GM15510 (cell line): Measurements from ENCODE around the gene MRPS9.

Experiments used
- POLR2A ChIP-seq: IDR thresholded peaks from 3 replicates; pipeline ENCODE4 v1.6.1; 2011; ENCODE audit warnings: borderline replicate concordance; ENCODE audit not compliant: insufficient read length; ENCODE audit errors: extremely low read depth

MRPS9 gene

DNA sequence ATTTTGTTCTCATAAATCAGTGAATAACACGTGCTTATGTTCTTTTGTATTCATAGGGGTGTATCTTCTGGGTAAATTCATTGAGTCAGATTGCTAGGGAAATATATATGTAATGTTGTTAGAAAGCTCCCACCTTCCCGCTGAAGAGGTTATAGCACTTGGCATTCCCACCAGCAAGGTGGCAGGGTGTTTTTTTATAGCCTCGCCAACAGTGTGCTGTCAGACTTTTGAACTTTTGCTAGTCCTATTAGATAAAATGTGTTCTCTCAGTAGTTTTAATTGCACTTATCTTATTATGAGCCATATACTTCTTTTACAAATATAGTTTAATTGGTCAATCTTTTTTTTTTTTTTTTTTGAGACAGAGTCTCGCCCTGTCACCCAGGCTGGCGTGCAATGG is 31.0 kb downstream of the MRPS9 start:
- no peak for TF ChIP-seq POLR2A

DNA sequence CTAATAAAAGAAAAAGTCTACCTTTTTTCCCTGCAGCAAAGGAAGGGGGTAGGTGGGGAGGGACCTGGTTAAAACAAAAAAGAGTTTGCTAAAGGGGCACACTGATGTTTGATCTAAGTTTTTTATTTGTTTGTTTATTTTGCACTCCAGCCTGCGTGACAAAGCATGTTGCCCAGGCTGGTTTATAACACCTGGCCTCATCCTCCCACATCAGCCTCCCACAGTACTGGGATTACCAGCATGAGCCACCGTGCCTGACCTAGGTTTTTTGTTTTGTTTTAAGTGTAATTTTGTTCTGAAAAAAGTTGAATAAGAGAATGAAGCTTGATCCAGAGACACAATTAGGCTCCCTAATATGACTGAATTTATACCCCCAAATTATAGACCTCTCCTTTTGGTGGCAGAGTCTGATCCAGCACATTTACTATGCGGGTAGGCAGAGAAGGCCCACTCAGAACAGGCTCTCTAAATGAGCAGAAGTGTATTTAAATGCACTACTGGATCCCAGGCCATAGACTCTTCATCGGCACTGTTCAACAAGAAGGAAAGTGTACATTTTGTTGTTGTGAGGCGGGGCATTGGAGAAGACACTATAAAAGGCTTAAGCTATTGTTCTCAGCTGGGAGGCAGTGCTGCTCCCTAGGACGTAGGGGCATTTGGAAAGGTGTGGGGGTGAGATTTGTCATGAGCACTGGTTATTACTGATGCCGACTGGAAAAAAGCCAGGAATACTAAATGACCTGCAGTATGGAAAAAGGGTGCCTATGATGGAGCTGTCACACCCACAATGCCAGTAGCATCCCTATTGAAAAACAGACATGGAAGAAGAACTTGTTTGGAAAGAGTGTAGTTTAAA is 32.4 kb downstream of the MRPS9 start:
- no peak for TF ChIP-seq POLR2A

DNA sequence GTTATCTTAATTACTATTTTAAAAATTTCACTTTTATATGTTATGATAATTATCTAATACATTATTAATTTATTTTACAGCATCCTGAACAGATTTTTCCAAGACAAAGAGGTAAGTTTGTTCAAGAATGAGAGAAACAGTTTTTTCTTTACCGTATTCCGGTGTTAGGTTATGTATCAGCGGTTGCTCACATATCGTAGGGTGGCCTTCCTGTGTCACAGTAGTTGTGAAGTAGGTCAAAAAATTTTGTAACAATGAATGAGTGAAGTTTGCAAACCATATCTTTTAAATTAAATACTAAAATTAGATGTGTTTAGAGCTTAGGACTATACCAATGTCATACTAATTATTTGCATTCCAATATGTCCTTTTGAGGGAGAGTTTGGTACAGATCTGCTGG is 33.5 kb downstream of the MRPS9 start:
- no peak for TF ChIP-seq POLR2A

DNA sequence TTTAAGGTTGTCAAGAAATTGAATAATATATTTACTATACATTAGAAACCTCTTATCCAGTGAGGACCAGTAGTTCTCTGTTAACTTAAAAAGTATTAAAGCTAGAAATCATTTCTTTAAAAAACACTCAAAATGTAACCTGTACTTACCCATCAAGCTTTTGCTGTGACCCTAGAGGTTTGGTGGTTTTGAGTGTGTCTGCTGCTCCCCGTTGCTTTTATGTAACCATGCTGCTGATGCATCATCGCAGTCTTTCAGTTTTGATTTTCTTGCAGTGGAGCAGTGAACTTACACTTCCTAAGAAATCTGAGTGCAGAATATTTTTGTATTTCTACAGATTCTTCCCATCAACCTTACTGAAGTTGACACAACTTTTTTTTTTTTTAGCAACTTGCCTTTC is 34.2 kb downstream of the MRPS9 start:
- no peak for TF ChIP-seq POLR2A

DNA sequence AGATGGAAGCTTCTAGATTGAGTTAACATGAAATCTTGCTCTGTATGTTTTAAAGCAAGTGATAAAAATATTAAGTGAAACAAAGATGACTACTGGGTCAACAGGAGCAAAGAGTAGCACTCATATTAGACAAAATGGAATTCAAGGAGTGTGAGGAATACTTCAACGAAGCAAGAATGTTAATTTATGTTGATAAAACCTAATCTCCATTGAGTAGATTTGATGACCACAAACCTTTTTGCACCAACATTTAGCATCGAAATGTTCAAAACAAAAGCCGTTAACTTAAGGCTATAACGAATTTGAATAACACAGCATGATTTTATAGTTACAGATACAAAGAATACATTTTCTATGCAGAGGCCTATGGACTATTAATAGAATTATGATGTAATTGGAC is 35.7 kb downstream of the MRPS9 start:
- TF ChIP-seq POLR2A, result no peak

DNA sequence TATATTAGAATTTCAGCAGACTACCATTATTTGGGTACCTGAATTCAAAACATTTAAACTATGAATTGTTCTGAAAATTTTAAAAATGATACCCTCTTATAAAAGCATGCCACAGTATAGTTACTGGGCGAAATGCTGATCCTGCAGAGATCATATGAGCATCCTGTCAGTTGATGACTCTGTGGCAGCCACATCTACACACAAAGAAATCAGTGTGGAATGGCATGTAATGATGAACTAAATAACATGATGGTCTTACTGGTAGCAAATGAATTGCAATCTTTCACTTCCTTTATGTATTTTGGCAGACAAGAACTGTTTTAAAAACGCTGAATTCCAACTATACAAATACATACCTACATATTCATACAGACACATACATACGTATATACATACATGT is 38.3 kb downstream of the MRPS9 start:
- no peak for TF ChIP-seq POLR2A

DNA sequence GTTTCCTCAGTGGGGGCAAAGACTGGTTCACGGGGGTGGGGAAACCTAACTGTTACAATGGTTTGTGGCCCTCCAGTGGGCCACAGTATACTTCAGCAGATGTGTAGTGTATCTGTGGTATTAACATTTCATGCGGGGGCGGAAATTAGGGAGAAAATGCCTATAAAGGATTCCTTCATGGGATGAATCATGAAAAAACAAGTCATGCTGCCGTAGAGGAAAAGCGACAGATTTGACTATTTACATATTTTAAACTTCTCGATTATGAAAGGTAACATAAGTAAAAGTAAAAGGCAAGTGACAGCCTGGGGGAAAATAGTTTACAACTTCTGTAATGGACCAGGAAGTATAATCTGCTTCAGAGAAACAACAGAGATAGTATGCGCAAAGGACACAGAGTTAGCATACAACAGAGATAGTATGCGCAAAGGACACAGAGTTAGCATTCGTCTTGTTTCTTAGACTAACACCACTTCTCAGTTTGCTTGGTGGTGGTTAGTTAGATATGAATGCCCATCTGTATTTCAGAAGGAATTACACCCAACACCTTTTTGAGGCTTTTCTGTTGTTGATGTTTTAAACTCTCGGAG is 41.1 kb downstream of the MRPS9 start:
- no peak for TF ChIP-seq POLR2A

DNA sequence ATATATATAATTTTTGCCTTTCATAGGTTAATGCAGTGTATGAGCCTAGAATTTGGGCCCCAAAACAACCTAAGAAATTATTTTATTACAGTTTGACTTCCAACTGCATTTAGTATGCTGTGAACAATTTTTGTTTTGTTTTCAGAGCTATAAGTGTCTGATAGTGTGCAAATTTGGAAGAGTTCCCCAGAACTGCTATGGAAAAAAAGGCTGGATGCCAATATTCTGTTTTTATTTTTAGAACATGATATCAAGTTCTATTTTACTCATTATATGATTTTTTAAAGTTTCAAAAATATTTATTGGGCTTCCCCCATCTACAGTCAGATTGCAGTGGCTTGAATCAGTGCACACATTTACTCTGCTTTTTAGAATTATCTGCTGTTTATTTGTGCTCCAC is 42.6 kb downstream of the MRPS9 start:
- no peak for TF ChIP-seq POLR2A

DNA sequence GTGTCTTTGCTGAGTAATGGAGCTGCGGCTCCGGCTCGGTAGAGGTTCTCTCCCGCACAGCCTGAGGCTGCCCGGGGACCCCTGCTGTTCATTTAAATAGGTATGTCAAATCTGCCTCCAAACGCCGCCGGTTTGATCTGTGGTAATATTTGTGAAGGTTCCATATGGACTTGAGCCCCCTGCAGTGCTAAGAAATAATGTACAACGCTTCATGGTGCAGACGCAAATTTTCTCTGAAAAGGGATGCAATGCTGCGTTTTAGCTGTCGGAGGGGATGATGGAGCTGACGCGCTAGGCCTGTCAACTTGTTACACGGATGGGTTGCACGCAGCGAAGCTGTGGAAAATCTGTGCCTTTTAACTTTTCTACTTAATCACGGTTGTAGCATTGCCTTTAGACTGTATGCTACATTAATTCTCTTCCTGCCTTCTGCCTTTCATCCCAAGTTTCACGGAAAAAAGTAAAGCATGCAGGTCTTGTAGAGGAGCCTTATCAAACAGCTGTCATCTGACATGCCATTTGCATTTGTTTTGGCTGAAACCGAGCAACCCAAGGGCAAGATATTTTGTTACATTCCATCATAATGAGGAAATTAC is 43.2 kb downstream of the MRPS9 start:
- no peak for TF ChIP-seq POLR2A

DNA sequence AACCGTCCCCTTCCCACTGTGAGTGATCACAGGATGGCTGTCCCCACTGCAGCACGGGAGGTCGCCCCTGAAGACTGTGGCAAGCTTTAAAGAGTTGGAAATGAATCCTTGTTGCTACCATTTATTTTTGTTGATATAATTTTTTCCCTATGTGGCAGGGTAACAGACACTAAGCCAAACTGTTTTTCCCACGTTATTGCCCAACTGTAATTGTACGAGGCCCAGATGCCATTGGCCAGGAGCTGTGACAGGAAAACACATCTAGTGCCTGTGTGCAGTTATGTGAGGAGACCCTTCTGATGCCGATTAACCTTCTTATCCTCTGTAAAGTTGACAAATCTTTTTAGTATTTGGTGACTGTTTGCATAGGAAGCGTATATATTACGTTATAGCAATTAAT is 44.2 kb downstream of the MRPS9 start:
- no peak for TF ChIP-seq POLR2A

DNA sequence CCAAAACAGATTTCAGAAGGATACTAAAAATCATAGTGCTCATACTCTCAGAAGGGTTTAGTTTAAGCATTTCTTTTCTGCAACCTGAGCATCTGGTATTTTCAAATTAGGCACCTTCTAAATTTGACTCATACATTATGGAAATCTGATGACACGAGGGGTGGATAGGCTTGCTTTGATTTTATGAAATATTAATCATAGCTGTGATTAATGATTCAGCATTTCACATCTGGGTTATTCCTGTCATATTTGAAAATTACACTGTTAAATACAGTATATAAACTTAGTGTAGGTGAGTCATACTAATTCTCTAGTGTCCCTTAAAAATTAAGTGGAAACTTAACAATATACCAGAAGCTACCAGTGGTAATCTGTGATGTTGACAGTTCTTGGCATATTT is 47.7 kb downstream of the MRPS9 start:
- no peak for TF ChIP-seq POLR2A

DNA sequence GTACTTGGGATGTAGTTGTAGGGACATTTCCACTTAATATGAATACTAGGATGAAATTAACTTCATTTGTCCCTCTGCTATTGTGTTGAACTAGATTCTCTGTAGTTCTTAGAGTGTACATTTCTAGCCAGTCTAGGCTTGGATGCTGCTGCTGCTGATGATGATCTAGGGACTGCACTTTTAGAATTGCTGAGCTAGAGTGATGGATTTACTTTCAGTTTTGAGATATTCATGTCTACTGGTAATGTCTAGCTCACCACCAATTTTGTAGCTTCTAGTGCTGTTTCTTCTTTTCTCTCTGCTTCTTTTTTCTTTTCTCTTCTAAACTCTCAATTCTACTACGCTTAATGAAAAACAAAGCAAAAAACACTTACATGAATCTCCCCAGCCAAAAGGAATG is 49.4 kb downstream of the MRPS9 start:
- TF ChIP-seq POLR2A, result no peak

DNA sequence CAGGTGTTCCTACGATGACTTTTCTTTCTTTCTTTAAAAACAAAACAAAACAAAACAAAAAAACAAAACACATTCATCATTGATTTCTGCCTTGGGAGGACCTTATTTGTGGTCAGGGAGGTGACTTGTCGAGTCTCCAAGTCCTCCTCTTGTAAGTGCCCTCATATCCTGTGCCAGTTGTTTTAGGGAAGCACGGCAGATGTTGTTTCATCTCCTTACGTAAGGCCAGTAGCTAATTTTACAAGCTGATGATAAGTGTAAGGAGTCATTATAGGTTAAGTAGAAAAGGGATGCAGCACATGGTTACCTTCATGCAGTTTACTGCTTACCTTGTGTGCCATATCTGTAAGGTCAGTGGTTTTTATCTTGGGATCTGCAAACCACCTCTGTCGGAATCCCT is 52.2 kb downstream of the MRPS9 start:
- TF ChIP-seq POLR2A, result no peak

DNA sequence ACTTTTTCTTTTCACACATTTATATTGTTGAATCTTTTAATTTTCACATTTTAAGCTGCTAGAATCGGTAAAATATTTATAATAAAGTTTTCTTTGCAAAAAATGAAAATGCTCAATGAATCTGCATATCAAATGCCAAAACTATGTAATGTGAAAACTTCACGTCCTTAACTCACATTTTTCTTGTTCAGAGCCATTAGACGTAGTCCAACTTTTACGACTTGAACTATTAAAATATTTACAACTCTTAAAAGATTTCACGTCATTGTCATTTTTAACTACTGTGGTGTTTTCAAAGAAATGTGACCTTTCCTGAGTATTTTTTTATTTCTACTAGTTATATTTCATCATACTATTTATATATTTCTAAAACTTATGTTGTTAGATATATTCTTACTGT is 54.9 kb downstream of the MRPS9 start:
- TF ChIP-seq POLR2A, result no peak

DNA sequence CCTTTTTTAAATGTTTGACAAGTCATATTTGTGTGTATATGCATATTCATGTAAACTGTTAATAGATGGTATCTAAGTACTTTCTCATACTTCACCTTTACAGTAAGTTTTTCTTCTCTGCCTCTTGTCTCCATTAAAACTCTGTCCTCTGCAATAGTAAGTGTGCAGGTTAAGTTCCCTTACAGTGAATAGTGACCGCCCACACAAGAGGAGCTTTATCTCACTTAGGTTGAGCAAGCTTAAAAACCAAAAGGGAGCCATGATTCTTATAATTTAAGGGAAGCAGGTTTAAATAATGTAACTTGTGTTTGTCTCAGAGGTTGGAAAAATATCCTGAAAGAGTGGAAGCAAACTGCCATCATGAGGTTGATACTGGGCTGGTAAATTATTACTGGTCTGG is 61.3 kb downstream of the MRPS9 start:
- TF ChIP-seq POLR2A, result no peak
